T-helper 1 cell (primary cell): ENCODE data around the gene UBB.
"Not testable (repeated sequence)": the region's sequence is repeated elsewhere in the genome, so short reads cannot be mapped to it uniquely, and the experiment has no call there.

ENCODE experiments used
- DNase-seq, 5 donors: peaks; one replicate each; pipeline ENCODE4 v3.0.0-alpha.2; 2012 to 2020

The UBB gene

GRCh38 chr17:16377941-16378341 lies 3.0 kb upstream of the UBB start:
- no peak for DNase-seq

- no peak for DNase-seq
Measured at GRCh38 chr17:16378636-16379282, 2.1 kb upstream of the UBB start.

- DNase-seq: no peak
Measured at GRCh38 chr17:16379654-16380053, 1.2 kb upstream of the UBB start.

GRCh38 chr17:16381496-16381820 lies 567 bp downstream of the UBB start:
- DNase-seq: peak in 1 of 5 donors; percentile 14

- no peak for DNase-seq
Measured at GRCh38 chr17:16383216-16383615, 2.3 kb downstream of the UBB start.

- DNase-seq: no peak
Measured at GRCh38 chr17:16383772-16384287, 2.9 kb downstream of the UBB start.

- DNase-seq: no peak
Measured at GRCh38 chr17:16384557-16384956, 3.7 kb downstream of the UBB start.

- DNase-seq: not testable (repeated sequence)
Measured at GRCh38 chr17:16386126-16386507, 5.2 kb downstream of the UBB start.

- DNase-seq: no peak
Measured at GRCh38 chr17:16391451-16391850, 10.6 kb downstream of the UBB start.

- not testable (repeated sequence) for DNase-seq
Measured at GRCh38 chr17:16392491-16392890, 11.6 kb downstream of the UBB start.

GRCh38 chr17:16395887-16396286 lies 15.0 kb downstream of the UBB start:
- not testable (repeated sequence) for DNase-seq

- not testable (repeated sequence) for DNase-seq
Measured at GRCh38 chr17:16396693-16397092, 15.8 kb downstream of the UBB start.

- DNase-seq: peak in 1 of 5 donors; percentile 64
Measured at GRCh38 chr17:16398270-16399267, 17.7 kb downstream of the UBB start.

GRCh38 chr17:16403847-16404246 lies 23.0 kb downstream of the UBB start:
- DNase-seq: not testable (repeated sequence)

GRCh38 chr17:16406742-16407674 lies 26.1 kb downstream of the UBB start:
- DNase-seq: no peak

- DNase-seq: no peak
Measured at GRCh38 chr17:16407911-16408588, 27.2 kb downstream of the UBB start.

GRCh38 chr17:16415031-16415924 lies 34.4 kb downstream of the UBB start, which contains the start of gene TRPV2:
TSS of gene TRPV2 (plus strand) at chr17:16415571. CDS start at chr17:16417669, 2,098 bp downstream.
- peak in 3 of 5 donors; percentile 28 to 65 (median 36) for DNase-seq

GRCh38 chr17:16417399-16417798 lies 36.5 kb downstream of the UBB start:
- no peak for DNase-seq

- DNase-seq: no peak
Measured at GRCh38 chr17:16417896-16418684, 37.2 kb downstream of the UBB start.

GRCh38 chr17:16418685-16419068 lies 37.8 kb downstream of the UBB start:
- DNase-seq: peak in 1 of 5 donors; percentile 25
